HG02610 (cell line): ENCODE results near the gene TCHP.

ENCODE experiments used
- ATAC-seq: cut with Tn5 transposase; IDR thresholded peaks from one replicate; pipeline ENCODE4 v1.9.1; 2021; ENCODE audit warnings: mild to moderate bottlenecking, moderate library complexity; ENCODE audit not compliant: unreplicated experiment

TCHP gene

GRCh38 chr12:109959411-109960093 is 59.5 kb downstream of the TCHP start:
- no peak for ATAC-seq

GRCh38 chr12:109961201-109961600 is 61.1 kb downstream of the TCHP start:
- no peak for ATAC-seq

- no peak for ATAC-seq
Observed at GRCh38 chr12:109961612-109962011, 61.5 kb downstream of the TCHP start.

- no peak for ATAC-seq
Observed at GRCh38 chr12:109962398-109962797, 62.3 kb downstream of the TCHP start.

GRCh38 chr12:109963330-109963729 is 63.3 kb downstream of the TCHP start:
- no peak for ATAC-seq

DNA sequence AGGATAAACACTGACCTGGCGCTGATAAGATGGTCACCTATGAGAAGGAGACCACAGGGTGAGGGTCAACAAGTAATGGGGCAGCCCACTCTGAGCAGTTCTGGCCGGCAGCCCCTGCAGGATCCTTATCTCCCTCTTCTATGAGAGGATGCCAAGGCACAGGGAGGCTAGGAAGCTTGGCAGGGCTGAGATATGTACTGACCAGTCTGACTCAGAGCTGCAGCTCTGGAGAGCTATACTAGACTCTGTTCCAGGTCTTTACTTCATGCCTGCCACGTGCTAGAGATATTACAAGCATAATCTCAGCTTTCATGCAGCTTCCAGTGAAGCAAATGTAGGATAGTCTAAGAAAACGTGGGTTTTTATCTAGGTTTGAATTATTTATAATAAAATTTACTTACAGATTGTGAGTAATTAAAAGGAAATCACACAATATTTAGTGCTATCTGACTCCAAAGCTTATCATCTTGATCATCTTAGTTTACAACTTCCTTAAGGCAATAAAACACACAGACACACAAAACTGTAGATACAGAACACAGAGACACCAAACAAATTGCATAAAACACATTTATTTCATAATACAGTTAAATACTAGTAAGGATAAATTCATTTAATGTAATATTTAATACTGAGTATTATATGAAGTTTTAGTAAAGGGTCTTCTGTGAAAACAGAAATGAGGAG is 63.8 kb downstream of the TCHP start:
- no peak for ATAC-seq

DNA sequence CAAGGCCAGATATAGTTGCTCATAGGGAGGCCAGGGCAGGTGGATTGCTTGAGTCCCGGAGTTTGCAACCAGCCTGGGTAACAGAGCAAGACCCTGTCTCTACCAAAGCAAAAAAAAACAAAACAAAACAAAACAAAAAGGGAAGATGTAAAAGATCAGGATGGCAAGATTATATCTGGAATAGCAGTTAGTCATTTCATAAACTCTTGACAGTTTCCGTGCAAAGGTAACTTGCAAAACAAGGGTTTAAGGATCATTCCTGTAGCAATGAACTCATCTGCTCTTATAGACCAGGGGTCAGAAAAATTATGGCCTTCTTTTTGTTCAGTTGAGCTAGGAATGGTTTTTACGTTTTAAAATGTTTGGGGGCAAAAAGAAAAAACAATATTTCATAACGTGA is 66.5 kb downstream of the TCHP start:
- ATAC-seq: no peak

DNA sequence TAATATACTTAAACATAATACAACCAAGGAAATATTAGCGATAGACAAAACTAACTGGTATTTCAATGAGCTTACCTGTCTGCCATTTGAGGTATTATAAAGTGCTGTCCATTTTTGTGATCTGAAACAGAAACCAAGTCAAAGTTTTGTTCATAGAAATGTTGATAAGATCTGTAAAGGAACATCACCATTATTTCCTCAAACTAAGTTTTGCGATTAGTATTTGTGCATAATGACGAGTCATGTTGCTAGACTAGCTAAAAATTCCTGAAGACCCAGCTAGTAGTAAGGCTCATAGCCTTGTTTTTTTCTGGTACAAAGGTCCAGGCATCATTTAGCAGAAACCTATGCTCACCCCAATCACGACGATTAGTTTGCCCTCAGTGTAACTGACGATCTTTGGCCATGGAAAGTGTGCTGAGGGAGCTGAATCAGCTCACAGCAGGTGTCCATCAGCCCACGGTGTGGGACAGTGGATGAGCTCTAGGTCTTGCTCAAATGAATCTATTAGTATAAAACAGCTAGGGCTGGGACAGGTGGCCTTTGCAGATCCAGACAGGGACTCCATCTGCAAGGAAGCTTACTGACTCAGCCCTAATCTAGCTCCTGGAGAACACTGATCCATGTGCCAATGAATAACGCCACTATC is 67.4 kb downstream of the TCHP start:
- ATAC-seq: no peak
